Testis (tissue), 2 donors: ENCODE data around the gene LRRC27.

Experiments used
- POLR2A ChIP-seq: fragments of 450-650 bp; IDR thresholded peaks from one replicate; pipeline ENCODE4 v1.6.1; 2017; ENCODE audit warnings: antibody characterized with exemption, mild to moderate bottlenecking, moderate library complexity
- TF ChIP-seq, protein P1 (sequence below), 3 experiments: fragments of 450-650 bp in 2 of 3; fragments of 200-600 bp in 1 of 3; sonication (generic) in 1 of 3; IDR thresholded peaks; one replicate each; pipeline ENCODE4 v1.5.1; 2016 to 2019; ENCODE audit warnings: antibody characterized with exemption in 3 of 3, mild to moderate bottlenecking in 2 of 3, moderate library complexity in 1 of 3

GRCh38 chr10:132328738-132329137 lies 3.3 kb upstream of the LRRC27 start:
- TF ChIP-seq, protein P1, sequence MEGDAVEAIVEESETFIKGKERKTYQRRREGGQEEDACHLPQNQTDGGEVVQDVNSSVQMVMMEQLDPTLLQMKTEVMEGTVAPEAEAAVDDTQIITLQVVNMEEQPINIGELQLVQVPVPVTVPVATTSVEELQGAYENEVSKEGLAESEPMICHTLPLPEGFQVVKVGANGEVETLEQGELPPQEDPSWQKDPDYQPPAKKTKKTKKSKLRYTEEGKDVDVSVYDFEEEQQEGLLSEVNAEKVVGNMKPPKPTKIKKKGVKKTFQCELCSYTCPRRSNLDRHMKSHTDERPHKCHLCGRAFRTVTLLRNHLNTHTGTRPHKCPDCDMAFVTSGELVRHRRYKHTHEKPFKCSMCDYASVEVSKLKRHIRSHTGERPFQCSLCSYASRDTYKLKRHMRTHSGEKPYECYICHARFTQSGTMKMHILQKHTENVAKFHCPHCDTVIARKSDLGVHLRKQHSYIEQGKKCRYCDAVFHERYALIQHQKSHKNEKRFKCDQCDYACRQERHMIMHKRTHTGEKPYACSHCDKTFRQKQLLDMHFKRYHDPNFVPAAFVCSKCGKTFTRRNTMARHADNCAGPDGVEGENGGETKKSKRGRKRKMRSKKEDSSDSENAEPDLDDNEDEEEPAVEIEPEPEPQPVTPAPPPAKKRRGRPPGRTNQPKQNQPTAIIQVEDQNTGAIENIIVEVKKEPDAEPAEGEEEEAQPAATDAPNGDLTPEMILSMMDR (IDR thresholded peaks at IDR 0.05) = no peak
- TF ChIP-seq POLR2A = no peak
